WTC11 (cell line): ENCODE measurements around the gene SIRT2.

Source experiments
- AR ChIP-seq: fragments of 250-450 bp; sonication (Bioruptor Pico); IDR thresholded peaks from 2 replicates; pipeline ENCODE4 v1.9.0; 2021; ENCODE audit warnings: mild to moderate bottlenecking
- ATF2 ChIP-seq: sonication (generic); formaldehyde crosslinking; IDR thresholded peaks from 2 replicates; pipeline ENCODE4 v1.8.1; 2022; ENCODE audit warnings: low read depth, missing genetic modification reagents, borderline replicate concordance
- CTCF ChIP-seq: fragments of 200-600 bp; IDR thresholded peaks from 2 replicates; pipeline ENCODE4 v1.8.0; 2022; ENCODE audit warnings: antibody characterized with exemption
- ELF4 ChIP-seq: sonication (generic); formaldehyde crosslinking; IDR thresholded peaks from 2 replicates; pipeline ENCODE4 v1.8.1; 2022; ENCODE audit warnings: low read depth, mild to moderate bottlenecking, moderate library complexity, missing genetic modification reagents
- MXD4 ChIP-seq: fragments of 250-450 bp; sonication (Bioruptor Pico); IDR thresholded peaks from 2 replicates; pipeline ENCODE4 v1.8.0; 2021; ENCODE audit warnings: mild to moderate bottlenecking, moderate library complexity, borderline replicate concordance
- PREB ChIP-seq: sonication (generic); formaldehyde crosslinking; IDR thresholded peaks from 2 replicates; pipeline ENCODE4 v1.8.1; 2022; ENCODE audit warnings: mild to moderate bottlenecking, missing genetic modification reagents, moderate library complexity, borderline replicate concordance
- ZBTB43 ChIP-seq: sonication (generic); formaldehyde crosslinking; IDR thresholded peaks from 2 replicates; pipeline ENCODE4 v1.8.1; 2023; ENCODE audit warnings: mild to moderate bottlenecking, missing genetic modification reagents

GRCh38 chr19:38879400-38879751 is 20.0 kb downstream of the SIRT2 start:
- TF ChIP-seq PREB (CRISPR knock-in tag): no peak
- no peak for TF ChIP-seq CTCF
- TF ChIP-seq AR: no peak
- no peak for TF ChIP-seq ZBTB43 (CRISPR knock-in tag)
- no peak for TF ChIP-seq MXD4 (CRISPR knock-in tag)
- no peak for TF ChIP-seq ATF2 (CRISPR knock-in tag)
- TF ChIP-seq ELF4 (CRISPR knock-in tag): no peak
